HG03159 (cell line): ENCODE data around the gene DUS1L.

Experiments
- ATAC-seq: cut with Tn5 transposase; IDR thresholded peaks from one replicate; pipeline ENCODE4 v1.9.1; 2021; ENCODE audit warnings: mild to moderate bottlenecking, moderate library complexity; ENCODE audit not compliant: unreplicated experiment

DUS1L gene

GRCh38 chr17:82056729-82057621 is 8.6 kb downstream of the DUS1L start:
- no peak for ATAC-seq

- no peak for ATAC-seq
These were observed 9.5 kb downstream of the DUS1L start for GRCh38 chr17:82055965-82056728.

GRCh38 chr17:82055023-82055964 is 10.3 kb downstream of the DUS1L start:
- no peak for ATAC-seq

GRCh38 chr17:82054351-82055022 is 11.1 kb downstream of the DUS1L start:
- ATAC-seq, result no peak

GRCh38 chr17:82053556-82054263 is 11.9 kb downstream of the DUS1L start:
- ATAC-seq, result no peak

- ATAC-seq, result no peak
These were observed 12.5 kb downstream of the DUS1L start for GRCh38 chr17:82053130-82053529.

GRCh38 chr17:82052638-82053059 is 13.0 kb downstream of the DUS1L start:
- no peak for ATAC-seq

GRCh38 chr17:82051776-82052637 is 13.6 kb downstream of the DUS1L start, which contains the start of the genes GPS1 and RFNG:
Gene GPS1, plus strand, starts transcription at chr17:82051898. Its CDS starts 34 bp downstream, at chr17:82051932.
Gene RFNG, minus strand, starts transcription at chr17:82051811. Its CDS starts 45 bp downstream, at chr17:82051766.
- ATAC-seq, result peak; percentile 60

- ATAC-seq, result no peak
These were observed 14.6 kb downstream of the DUS1L start for GRCh38 chr17:82050761-82051641.

GRCh38 chr17:82050152-82050760 is 15.3 kb downstream of the DUS1L start:
- ATAC-seq, result no peak

- no peak for ATAC-seq
These were observed 16.1 kb downstream of the DUS1L start for GRCh38 chr17:82049521-82049971.

GRCh38 chr17:82049106-82049505 is 16.5 kb downstream of the DUS1L start:
- ATAC-seq, result no peak

GRCh38 chr17:82048571-82048971 is 17.0 kb downstream of the DUS1L start:
- ATAC-seq, result no peak

- no peak for ATAC-seq
These were observed 17.6 kb downstream of the DUS1L start for GRCh38 chr17:82047914-82048570.

- no peak for ATAC-seq
These were observed 18.2 kb downstream of the DUS1L start for GRCh38 chr17:82047379-82047778.

- ATAC-seq, result no peak
These were observed 18.7 kb downstream of the DUS1L start for GRCh38 chr17:82046903-82047302.
